GM18951 (cell line): ENCODE measurements around the gene HIVEP2.

Source experiments
- POLR2A ChIP-seq: IDR thresholded peaks from 4 replicates; pipeline ENCODE4 v1.6.1; 2011; ENCODE audit warnings: mild to moderate bottlenecking; ENCODE audit not compliant: insufficient read length, insufficient read depth; ENCODE audit errors: extremely low read depth
- in situ Hi-C: fragments of 300-500 bp; cut with MboI; formaldehyde crosslinking; loops from one replicate; pipeline ENCODE4 v1.12.0; 2022; ENCODE audit warnings: low sequenced_read_pairs, mixed read lengths, inconsistent platforms; ENCODE audit not compliant: unreplicated experiment

The HIVEP2 gene

DNA sequence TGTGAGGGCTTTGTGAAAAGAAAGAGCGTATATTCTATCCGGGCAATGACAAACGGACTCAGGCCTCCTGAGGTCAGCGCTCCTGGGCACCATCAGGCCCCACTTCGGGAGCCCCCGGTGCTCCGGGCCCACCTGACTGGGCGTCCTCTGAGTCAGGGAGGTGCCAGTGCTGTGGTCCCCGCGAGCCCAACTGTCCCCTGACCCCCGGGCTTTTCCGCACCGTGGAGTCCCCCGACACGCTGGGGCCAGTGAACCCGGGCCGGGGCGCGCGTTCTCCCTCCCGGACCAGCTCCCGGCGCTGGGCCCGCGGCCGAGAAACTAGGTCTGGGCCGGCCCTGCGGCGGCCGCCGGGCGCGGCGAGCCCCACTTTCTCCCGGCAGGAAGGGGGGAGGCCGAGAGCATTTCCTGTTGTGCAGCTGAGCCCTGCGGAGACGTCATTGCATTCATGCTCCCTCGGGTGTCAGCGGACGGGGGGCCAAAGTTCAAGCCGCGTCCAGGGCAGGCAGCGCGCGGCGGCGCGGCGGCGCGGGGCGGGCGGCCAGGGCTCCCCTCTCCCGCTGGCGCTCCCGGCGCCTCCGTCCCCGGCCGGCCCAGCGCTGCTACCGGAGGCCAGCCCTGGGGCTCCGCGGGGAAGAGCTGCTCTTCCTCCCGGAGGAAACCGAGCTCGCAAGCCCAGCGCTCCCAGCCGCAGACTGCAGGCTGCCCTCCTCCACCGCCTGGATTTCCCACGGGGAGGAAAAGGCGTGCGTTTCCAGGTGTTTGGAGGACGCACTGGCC, 18.3 kb downstream of the HIVEP2 start:
- peak; percentile 76 for TF ChIP-seq POLR2A
- in situ Hi-C loops = no loop called here

DNA sequence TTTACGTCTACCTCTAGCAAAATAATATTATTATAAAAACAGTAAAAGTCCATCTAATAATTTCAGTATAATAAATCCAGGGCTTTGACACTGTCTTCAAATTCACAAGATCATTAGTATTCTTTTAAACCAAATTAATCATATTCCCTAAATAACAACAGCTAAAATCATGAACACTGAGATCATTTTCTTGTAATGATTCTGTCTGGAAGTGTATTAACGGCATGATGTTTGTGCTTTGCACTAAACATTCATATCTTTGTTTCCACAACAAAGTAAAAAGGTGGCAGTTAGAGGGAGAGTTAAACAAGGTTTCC, 18.8 kb downstream of the HIVEP2 start:
- no peak for TF ChIP-seq POLR2A
- in situ Hi-C loops = no loop called here

DNA sequence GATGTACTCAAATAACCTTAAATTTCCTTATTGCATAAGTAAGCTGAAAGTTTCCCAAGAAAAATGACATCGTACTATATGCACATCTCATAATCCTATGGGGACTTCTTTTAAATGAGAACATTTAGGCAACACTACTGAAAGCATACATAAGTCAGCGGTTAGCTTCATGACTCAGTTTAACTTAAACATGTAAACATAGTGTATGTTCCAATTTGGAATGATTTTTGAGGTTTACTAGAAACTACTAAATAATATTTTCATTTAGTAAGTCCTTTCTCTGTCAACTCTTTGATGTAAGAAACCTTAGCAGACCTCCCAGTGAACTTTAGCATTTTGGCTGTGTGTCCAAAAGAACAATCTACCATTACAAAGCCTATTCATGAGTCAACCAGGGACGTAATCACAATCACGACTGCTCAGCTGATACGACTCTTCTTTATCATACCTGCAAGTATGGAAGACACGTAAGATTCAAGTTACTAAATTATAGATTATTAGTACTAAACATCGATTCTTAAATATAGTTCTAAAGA, 19.3 kb downstream of the HIVEP2 start:
- in situ Hi-C loops = no loop called here
- no peak for TF ChIP-seq POLR2A

DNA sequence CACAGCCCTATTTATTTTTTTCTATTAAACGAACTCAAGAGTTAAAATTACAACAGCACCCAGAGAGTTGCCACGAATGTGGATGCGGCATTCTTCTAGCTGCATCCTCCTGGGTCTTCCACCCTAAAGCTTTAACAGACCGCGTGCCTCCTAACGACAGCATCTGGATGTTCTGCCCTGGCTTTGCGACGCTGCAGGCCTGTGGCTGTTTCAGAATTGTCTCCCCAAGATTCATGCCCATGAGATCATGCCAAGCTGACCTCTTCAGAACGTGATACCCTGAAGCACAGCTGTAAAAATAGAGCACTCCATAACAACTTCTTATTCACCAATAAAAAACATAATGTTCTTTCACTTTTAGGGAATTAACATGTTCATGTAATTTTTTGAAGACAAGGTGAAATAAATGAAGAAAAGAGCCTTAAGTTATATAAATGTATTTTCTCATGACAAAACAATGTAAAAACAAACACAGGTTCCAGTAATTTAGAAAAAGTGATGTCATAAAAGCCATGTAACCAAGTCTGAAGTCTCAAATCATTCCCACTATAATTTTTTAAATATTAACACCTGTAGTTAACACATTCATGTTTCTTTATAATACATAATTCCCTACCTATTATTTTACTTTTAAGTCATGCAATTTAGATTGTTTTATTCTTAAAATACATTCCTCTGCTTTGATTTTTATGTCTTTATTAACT, 26.5 kb downstream of the HIVEP2 start:
- in situ Hi-C loops = no loop called here
- no peak for TF ChIP-seq POLR2A

DNA sequence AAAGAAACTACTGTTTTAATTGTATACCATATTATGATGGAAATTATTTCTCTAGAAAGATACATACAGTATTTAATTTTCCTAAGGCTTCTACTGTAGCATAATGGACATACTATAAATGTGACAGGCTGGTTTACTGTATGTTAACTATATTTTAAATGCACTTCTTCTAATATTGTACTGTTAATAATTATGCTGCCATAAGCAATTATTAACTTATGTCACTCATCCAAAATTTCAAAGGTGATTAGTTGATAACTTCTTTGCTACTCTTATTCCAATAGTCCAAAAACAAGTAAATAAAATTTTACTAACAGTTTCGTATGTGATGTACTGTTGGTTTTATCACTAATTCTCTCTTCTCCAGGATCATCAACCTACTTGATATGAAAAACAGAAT, 28.1 kb downstream of the HIVEP2 start:
- no peak for TF ChIP-seq POLR2A
- in situ Hi-C loops = no loop called here

DNA sequence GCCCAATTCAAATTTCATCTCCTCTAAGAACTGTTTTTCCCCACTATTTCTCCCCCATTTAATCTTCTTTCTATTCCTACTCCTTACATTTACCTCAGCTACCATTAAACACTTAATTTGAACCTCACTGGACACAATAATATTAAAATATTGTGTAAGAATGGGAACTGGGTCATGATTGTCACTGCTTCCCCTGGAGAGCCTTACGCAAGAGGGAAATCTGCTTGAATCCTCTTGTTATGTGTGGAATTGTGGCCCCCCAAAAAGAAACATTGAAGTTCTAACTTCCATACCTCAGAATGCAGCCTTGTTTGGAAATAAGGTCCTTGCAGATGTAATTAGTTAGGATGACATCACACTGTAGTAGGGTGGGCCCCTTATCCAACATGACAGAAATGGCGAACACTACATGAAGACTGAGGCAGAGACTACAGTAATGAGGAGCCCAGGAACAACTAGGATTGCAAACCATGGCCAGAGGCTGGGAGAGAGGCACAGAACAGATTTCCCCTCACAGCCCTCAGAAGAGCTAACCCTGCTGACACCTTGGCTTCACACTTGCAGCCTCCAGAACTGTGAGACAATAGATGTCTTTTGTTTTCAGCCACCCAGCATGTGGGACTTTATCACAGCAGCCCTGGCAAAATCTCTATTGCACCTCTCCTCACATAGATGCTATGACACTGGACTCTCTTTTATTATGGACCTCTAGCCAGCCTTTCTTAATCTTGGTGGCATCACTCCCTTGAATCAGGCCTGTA, 29.9 kb downstream of the HIVEP2 start:
- no peak for TF ChIP-seq POLR2A
- in situ Hi-C loops = no loop called here

DNA sequence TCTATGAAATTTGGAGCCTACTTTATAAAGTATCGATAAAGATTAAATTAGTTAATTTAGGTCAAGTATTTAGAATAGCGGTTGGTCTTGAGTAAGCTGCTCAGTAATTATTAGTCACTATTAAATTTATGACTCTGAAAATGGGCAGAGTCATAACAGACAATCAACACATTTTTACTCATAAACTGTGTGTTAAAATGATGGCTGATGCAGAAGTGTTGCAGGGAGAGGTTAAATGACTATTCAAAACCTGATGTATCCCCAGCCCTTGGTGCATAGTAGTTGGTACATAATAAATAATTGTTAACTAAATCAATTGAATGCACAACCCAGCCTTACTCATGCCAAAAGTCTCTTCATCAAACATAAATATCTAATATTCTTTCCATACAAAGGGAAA, 30.6 kb downstream of the HIVEP2 start:
- in situ Hi-C loops = no loop called here
- TF ChIP-seq POLR2A = no peak

DNA sequence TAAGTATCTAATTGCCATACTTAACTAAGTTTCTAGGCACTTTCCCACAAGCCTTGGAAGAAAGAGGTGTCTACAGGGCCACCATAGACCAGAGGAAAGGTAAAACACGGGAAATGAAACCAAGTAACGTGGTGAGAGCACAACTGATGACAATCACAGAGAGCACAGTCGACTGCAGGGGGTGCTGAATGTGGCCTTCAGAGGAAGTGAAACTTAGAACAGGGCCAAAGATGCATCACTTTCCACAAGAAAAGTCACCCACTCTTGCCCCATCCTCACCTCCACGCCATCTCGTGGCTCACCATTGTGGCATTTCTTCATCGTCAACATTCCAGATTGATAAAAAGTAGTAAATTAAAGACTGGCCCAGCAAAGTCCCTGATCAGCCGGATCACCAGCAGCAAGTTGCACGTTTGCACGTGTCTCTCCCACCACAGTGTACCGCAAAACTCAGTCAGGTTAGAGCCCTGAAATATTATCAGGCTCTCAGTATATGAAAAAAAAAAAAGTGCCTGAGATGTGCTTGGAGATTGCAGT, 31.4 kb downstream of the HIVEP2 start:
- in situ Hi-C loops = no loop called here
- TF ChIP-seq POLR2A = no peak

DNA sequence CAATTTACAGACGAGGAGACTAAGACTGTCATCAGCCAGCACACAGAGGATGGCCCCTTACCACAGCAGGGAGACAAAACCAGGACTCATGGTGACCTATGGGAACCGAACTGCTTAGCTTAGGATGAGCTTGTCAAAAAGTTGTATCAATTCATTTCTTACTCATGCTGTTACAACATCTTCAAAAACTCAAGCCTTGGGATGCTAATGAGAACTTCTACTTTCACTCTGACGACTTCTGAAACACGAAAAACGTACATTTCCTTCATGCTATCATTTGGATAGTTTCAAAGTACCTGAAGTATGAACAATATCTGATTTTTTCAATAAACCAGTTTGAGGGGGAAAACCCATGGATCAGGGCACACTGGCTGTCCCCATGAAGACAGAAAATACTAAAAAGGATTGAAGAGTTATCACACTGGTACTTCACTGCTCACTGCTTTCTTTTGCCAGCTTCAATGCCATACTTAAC, 31.9 kb downstream of the HIVEP2 start:
- in situ Hi-C loops = no loop called here
- no peak for TF ChIP-seq POLR2A

DNA sequence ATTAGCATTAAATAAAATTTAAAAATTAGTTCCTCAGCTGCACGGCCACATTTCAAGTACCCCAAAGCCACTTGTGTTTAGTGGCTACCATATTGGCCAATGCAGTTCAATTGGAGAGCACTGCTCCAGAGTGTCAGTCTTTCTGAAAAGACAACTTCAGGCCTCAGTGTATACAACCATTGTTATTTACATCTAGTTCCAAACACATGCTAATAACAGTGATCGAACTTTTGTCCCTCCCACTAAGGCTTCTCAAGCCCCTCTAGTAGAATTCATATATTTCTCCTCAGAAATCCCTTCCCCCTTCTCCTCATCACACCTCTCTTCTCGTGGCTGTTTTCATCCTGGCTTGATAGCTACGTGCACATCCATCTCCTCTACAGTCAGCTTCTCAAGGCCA, 32.9 kb downstream of the HIVEP2 start:
- TF ChIP-seq POLR2A = no peak
- in situ Hi-C loops = no loop called here

DNA sequence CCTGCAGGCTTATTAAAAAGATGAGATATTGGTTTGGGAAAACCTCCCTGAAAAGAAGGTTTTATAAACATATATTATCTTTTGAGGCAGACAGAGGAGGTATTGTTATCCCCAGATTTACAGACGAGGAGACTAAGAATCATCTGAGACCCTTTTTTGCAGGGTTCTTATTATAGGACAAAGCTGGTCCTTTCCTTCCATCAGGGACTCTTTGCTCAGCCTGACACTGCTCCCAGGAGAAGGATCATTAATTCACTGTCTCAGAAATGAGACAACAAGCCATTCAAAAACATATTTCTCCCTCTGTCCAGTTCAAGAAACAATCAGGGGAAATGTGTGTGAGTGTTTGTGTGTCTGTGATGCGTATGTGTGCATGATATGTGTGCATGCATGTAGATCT, 33.5 kb downstream of the HIVEP2 start:
- in situ Hi-C loops = no loop called here
- no peak for TF ChIP-seq POLR2A

DNA sequence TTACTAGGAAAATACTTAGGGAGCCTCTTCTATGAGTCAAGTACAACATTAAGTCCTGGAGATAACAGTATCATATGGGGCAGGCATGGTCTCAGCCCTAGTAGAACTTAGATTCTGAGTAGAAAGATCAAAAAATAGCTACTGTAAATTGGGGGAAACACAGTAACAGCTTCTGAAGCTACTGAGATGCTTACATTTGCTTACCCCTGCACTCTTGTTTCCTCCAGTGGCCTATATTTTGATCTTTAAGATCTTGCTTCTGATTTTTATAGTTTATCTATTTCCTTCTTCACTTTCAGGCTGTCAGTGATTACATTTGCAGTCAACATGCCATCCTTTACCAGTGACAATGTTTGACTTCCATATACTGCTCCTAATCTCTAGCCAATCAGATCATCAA, 35.3 kb downstream of the HIVEP2 start:
- in situ Hi-C loops = no loop called here
- TF ChIP-seq POLR2A = no peak

DNA sequence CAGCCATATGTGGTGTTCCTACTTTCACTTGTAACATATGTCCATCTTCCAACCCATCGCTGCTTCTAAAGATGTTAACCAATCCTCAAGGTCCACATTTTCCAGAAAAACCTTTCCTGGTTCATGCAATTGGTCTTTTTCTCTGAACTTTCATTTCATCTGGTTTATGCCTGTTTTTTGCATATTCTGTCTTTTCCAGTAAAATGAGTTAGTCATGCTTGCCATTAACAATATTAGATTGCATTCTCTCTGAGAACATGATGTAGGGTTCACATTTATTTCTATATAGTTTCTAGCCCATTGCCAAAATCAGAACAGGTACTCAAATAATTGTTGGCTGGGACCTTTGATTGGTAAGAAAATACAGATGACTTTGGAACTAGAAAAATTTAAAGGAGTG, 36.7 kb downstream of the HIVEP2 start:
- in situ Hi-C loops = no loop called here
- TF ChIP-seq POLR2A = no peak

DNA sequence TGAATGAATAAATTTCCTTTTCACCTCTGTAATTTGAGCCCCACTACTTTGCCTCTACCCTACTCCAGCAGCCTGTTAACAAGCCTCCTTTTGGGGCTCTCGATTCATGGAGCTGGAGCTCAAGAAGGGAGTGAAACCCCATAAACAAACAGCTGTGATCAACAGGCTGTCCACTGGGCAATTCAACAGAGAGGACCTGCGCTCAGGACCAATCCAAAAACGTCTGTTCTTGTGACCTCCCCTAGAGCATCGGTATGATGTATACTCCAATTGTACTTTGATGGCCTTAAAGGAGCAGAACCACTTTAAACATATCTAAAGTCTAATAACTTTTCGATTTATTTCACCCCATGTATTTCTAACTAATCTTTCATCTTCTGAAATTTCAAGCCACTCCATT, 37.4 kb downstream of the HIVEP2 start:
- in situ Hi-C loops = no loop called here
- TF ChIP-seq POLR2A = no peak
